ENCODE measurements around the gene CASQ2.

DNA sequence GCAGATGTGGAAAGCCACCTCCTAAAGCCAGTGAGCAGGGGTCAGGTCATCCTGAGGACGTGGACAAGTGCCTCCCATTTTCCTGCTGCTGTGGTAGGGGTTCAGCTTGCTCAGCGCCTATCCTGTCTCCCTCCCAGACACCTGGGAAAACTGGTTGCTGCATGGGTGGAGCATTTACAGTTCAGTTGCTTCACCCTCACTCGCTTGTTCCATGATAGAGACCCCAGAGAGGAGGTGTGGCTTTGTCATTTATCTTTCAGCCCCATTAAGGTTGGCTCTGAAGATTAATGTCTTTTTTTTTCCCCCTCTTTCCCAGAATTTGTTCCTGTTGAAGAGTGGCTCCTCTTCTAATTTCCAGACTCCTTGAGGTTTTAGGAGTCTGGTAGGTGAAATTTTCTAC lies 117.6 kb downstream of the CASQ2 start:
- TF ChIP-seq CTCF (optimal IDR thresholded peaks at IDR 0.05 in 1 of 3, IDR thresholded peaks at IDR 0.05 in 1 of 3, conservative IDR thresholded peaks at IDR 0.05 in 1 of 3; ENCODE audit: extremely low read depth in 1 of 3, insufficient read depth in 2 of 3, low read length in 3 of 3): no peak
- no peak for TF ChIP-seq EZH2 (IDR thresholded peaks at IDR 0.05; ENCODE audit: low read length)
